Fibroblast of peridontal ligament (primary cell): Measurements from ENCODE around the gene SH2D5.

Source experiments
- DNase-seq: peaks from one replicate; pipeline ENCODE4 v3.0.0-alpha.2; 2010; ENCODE audit errors: extremely low read depth

Gene SH2D5

GRCh38 chr1:20732588-20733359, at the start of gene SH2D5:
SH2D5 (minus strand) TSS chr1:20732703; CDS start chr1:20728044, 4,659 bp downstream.
- peak; percentile 93 for DNase-seq

GRCh38 chr1:20775700-20776099, 43.2 kb upstream of the SH2D5 start:
- DNase-seq: no peak

GRCh38 chr1:20771780-20772179, 39.3 kb upstream of the SH2D5 start:
- DNase-seq: no peak

- no peak for DNase-seq
Measured at GRCh38 chr1:20770314-20771087, 38.0 kb upstream of the SH2D5 start.

GRCh38 chr1:20767271-20767670, 34.8 kb upstream of the SH2D5 start:
- no peak for DNase-seq

GRCh38 chr1:20763417-20763816, 30.9 kb upstream of the SH2D5 start:
- DNase-seq: no peak

GRCh38 chr1:20760322-20760721, 27.8 kb upstream of the SH2D5 start:
- no peak for DNase-seq

GRCh38 chr1:20753589-20753988, 21.1 kb upstream of the SH2D5 start:
- DNase-seq: peak; percentile 44

- no peak for DNase-seq
Measured at GRCh38 chr1:20751462-20751990, 19.0 kb upstream of the SH2D5 start.

- peak; percentile 77 for DNase-seq
Measured at GRCh38 chr1:20742671-20743070, 10.2 kb upstream of the SH2D5 start.

- no peak for DNase-seq
Measured at GRCh38 chr1:20740781-20741180, 8.3 kb upstream of the SH2D5 start.

GRCh38 chr1:20739225-20739624, 6.7 kb upstream of the SH2D5 start:
- peak; percentile 80 for DNase-seq

GRCh38 chr1:20735581-20736111, 3.1 kb upstream of the SH2D5 start:
- DNase-seq: no peak

- peak; percentile 18 for DNase-seq
Measured at GRCh38 chr1:20733360-20733975, 965 bp upstream of the SH2D5 start.

GRCh38 chr1:20732071-20732587, 374 bp downstream of the SH2D5 start:
- DNase-seq: peak; percentile 40

GRCh38 chr1:20731057-20731991, 1.2 kb downstream of the SH2D5 start:
- DNase-seq: no peak

GRCh38 chr1:20730690-20731056, 1.8 kb downstream of the SH2D5 start:
- DNase-seq: no peak

GRCh38 chr1:20729990-20730689, 2.4 kb downstream of the SH2D5 start:
- DNase-seq: no peak

- no peak for DNase-seq
Measured at GRCh38 chr1:20729155-20729931, 3.2 kb downstream of the SH2D5 start.
